HG03108 (cell line): ENCODE data around the gene HERPUD1.
A peak's percentile ranks its signal among the peaks of the same experiment; 100 is the strongest.
"Not testable (repeated sequence)": the region's sequence is repeated elsewhere in the genome, so short reads cannot be mapped to it uniquely, and the experiment has no call there.

ENCODE experiments used
- ATAC-seq: cut with Tn5 transposase; IDR thresholded peaks from one replicate; pipeline ENCODE4 v1.9.1; 2021; ENCODE audit warnings: moderate library complexity; ENCODE audit not compliant: unreplicated experiment

HERPUD1 gene

DNA sequence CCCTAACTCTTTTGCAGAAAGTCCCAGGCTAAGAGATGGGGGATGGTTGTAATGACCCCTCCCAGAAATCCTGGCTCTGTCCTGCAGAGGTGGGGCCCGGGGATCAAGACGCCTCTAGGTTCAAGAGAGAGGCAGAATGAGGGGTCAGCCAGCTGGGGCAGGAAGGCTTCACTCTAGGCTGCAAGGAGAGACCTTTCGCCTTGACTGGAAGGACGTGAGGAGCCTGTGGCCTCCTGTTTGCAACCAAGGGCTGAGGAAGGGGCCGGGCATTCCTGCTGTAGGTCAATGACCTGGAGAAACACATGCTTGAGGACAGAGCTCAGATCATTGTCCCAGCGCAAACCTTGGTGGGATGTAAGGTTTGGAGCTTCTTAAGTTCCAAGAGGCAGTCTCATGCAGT, 21.1 kb downstream of the HERPUD1 start:
- ATAC-seq, result no peak

DNA sequence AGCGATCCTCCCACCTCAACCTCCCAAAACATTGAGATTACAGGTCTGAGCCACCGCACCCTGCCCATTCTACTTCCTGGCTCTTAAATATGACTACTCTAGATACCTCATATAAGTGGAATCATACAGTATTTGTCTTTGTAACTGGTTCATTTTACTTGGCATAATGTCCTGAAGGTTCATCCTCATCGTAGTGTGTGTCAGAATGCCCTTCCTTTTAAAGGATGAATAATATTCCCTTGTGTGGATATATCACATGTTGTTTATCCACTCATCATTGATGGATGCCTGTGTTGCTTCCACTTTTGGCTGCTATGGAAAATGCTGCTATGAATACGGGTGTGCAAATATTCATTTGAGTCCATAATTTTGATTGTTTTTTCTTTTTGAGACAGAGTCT, 24.1 kb downstream of the HERPUD1 start:
- no peak for ATAC-seq

DNA sequence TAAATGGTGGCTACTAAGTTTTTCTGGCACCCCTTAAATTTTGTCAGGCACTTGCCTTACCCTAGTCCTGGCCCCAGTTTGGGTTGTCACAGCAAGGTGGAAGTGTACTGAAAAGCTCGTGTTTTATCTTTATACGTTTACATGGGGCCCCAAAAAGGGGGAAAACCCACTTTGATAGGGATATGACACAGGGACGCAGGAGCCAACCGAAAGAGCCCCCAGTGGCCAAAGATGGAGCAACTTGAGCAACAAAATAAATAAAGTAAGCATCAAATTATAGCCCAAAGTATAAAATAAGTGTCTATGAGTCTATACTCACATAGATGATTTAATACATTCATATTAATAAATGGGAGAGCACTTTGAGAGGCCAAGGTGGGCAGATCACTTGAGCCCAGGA, 24.8 kb downstream of the HERPUD1 start:
- no peak for ATAC-seq

DNA sequence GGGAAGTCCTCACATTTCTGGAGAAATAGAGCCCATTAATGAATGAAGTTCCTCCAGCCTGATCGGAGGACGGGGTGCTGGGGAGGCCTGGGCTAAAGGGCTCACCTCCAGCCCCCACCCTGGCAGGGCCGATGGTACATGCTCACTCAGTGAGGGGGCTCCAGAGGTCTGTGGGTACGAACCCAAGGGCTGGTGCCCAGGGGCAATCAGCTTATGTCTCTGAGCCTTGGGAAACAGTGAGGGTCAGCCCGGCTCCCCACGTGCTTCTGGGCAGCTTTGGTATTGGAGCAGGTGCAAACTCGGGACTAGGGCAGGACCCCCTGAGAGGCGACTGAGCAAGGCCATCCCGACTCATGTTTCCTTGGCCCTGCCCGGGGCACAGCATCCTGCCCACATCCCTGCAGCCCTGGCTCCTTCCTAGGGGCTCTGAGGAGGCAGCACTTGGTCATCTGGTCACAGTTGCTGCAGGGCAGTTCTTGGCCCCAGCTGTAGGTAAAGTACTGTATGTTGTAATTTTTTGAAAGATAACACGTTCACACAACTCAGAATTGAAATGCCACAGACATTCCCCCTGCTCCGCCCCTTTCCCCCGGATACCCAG, 28.8 kb downstream of the HERPUD1 start:
- ATAC-seq, result no peak

DNA sequence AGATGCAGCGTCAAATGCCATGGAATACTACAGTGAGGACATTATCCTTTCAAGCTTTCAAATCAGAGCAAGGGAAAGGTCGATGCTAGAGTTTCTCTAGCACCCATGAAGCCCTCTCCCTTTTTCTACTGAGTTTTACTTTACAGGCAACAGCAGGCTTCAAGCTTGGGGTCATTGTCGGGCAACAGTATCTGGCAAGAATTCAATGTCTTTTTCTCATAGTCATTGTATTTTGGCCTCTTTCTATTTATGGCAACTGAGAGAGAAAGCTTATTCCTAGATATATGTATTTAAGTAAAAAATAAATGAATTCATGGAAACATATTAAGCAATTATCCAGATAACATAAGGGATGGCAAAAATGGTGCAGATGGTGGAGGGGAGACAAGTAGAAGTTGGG, 29.4 kb downstream of the HERPUD1 start:
- no peak for ATAC-seq

DNA sequence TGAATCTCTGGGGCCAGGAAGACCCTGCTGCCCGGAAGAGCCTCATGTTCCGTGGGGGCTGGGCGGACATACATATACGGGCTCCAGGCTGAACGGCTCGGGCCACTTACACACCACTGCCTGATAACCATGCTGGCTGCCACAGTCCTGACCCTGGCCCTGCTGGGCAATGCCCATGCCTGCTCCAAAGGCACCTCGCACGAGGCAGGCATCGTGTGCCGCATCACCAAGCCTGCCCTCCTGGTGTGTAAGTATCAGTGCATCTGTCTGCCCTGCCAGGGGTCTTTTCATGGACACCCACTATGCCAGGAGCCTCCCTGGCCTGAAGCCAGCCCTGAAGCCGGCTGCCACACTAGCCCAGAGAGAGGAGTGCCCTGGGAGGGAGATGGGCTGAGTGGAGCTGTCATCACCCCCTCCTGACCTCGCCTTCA, 29.9 kb downstream of the HERPUD1 start, which contains the start of gene CETP:
Gene CETP, plus strand, starts transcription at position 100 of the 431 bp plus-strand sequence. Its CDS starts 30 bp downstream, at position 130.
- no peak for ATAC-seq

DNA sequence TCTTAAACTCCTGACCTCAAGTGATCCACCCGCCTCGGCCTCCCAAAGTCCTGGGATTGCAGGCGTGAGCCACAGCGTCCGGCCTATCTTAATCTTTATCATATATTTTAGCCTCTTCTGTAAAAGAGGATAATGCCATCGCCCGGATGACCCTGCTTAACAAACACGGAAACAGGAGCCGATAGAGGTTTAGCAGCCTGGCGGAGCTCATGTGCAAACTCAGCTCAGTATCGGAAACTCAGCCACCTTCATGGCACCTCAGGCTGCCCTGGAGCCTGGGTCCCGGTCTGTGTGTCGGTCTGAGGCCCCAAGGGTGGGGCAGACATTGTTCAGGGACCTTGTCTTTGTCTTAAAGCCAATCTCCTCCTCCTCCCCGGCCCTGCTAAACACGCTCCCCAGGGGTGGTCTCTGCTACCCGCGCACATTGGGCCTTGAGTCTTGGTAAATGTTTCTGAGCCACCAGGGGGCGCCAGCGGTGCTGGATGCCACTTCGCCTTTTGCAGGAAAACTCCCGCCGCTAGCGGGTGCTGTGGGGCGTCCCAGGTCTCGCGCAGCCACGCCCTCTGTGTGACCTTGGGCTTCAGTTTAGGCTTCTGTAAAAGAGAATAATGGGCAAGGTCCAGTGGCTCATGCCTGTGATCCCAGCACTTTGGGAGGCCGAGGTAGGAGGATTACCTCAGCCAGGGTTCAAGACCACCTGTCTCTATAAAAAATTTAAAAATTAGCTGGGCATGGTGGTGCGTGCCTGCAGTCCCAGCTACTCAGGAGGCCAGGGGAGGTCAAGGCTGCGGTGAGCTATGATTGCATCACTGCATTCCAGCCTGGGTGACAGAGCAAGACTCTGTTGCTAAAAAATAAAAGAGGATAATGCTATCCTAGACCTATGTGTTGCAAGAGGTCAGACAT, 32.6 kb downstream of the HERPUD1 start:
- peak; percentile 47 for ATAC-seq

DNA sequence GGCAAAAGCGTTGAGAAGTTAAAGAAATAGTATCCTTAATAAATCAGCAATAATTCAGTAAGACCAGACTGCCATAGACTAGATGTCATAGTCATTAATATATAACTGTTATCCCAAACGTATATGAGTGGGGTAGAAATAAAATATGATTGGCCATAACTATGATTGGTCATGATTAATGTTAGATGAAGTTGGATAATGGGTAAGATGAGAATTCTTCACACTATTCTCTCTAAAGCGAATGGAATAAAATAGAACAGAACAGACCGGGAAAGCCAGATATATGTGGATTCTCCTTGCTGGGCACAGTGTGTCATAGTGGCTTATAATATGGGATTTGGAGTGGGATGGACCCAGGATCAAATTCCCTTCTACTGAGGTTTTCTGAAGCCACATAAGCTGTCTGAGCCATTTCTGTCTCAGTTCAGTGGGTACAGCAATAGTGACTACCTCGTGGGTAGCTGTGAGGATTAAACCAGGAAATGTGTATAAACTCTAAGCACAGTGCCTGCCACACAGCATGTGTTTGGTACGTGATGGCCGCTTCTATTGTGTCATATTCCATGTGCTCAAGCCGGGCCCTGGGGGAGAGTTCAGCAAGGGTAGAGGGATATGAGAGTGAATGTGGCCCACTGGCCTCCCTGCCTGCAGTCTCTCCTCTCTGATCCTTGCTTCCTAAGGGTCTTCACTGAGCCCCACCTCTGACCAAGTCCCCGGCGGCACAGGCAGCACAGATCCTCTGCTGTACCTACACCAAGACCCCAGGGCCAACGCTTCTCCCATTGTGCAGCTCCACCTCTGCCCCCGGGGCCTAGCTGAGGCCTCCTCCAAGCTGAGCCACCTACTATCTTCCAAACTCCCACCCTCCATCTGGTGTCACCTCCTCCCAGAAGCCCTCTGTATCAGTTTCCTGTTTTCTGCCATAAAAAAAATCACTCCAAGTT, 33.5 kb downstream of the HERPUD1 start:
- ATAC-seq, result no peak

DNA sequence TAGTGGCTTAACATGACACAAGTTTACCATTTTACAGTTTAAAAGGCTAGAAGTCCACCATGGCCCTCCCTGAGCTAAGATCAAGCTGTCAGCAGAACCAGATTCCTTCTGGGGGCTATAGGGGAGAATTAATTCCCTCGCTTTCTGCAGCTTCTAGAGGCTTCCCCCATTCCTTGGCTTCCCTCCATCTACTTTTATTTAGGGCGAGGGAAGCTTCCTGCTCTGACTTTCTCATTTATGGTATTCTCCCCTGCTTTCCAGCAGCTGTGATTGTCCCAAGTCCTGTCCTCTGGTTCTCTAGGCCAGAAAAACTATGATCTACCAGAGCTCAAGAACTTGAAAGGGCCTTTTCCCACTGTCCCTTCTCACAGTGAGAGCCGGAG, 34.1 kb downstream of the HERPUD1 start:
- no peak for ATAC-seq

DNA sequence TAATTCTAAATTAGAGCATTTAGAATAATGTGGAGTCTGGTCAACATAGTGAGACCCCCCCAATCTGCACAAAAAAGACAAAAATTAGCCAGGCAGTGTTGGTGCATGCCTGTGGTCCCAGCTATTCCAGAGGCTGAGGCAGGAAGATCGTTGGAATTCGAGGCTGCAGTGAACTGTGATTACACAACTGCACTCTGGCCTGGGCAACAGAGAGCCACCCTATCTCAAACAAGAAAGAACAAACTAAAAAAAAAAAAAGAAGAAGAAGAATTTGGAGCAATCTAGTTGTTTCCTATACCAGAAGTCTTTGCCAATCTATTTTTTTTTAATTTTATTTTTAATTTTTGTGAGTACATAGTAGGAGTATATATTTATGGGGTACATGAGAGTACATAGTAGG, 35.8 kb downstream of the HERPUD1 start:
- no peak for ATAC-seq

DNA sequence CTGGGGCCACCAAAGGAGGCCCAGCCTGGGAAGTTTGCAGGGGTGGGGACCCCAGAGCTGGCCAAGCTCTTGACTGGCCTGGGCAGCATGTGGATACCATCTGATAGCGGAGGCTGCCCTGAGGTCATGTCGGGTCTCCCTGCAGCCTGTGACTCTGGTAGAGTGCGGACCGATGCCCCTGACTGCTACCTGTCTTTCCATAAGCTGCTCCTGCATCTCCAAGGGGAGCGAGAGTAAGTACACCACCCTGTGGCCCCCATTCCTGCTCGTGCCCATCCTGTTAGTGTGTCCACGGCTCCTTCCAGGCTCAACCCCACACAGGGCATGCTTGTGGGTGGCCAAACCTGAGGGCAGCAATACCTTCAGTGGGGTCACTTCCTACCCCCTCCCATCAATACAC, 37.8 kb downstream of the HERPUD1 start:
- no peak for ATAC-seq

DNA sequence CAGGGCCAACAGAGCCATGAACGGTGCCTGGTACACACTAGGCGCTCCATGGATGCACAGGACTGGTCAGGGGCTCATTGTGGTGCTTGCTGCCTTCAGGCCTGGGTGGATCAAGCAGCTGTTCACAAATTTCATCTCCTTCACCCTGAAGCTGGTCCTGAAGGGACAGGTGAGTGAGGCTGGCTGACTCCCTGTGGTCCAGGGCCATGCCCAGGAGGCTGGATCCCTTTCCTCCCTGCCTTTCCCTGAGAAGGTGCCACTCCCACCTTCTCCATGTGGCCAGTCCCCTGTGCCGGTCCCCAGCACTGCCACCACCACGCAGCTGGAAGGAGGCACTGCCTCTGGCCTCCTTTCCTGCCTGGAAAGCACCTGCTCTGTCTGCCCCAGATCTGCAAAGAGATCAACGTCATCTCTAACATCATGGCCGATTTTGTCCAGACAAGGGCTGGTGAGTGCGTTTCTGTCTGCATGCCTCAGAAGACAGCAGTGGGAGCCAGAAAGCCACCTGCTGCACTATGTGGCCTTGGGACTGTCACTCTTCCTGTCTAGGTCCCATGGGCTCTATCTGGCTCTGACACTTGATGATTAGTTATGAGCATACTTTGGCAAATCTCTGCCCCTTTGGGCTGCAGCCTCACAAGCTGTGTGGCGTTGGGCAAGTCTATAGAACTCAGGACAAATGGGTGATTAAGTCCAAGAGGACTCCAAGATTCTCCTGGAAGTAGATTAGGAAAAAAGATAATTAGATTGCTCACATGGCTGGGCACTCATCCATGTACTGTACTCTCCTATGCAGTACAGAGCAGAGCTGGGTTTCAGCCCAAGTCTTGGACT, 39.2 kb downstream of the HERPUD1 start:
- peak; percentile 83 for ATAC-seq

DNA sequence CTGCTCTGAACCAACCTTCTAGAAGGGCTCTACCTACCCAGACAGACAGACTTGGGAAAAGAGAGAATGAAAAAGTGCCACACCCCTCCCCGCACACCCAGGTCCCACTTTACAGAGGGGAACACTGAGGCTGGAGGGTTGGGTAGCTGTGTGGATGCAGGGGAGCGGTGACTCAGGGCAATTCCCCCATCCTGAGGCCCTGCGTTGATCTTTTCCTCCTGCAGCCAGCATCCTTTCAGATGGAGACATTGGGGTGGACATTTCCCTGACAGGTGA, 39.8 kb downstream of the HERPUD1 start:
- ATAC-seq, result no peak

DNA sequence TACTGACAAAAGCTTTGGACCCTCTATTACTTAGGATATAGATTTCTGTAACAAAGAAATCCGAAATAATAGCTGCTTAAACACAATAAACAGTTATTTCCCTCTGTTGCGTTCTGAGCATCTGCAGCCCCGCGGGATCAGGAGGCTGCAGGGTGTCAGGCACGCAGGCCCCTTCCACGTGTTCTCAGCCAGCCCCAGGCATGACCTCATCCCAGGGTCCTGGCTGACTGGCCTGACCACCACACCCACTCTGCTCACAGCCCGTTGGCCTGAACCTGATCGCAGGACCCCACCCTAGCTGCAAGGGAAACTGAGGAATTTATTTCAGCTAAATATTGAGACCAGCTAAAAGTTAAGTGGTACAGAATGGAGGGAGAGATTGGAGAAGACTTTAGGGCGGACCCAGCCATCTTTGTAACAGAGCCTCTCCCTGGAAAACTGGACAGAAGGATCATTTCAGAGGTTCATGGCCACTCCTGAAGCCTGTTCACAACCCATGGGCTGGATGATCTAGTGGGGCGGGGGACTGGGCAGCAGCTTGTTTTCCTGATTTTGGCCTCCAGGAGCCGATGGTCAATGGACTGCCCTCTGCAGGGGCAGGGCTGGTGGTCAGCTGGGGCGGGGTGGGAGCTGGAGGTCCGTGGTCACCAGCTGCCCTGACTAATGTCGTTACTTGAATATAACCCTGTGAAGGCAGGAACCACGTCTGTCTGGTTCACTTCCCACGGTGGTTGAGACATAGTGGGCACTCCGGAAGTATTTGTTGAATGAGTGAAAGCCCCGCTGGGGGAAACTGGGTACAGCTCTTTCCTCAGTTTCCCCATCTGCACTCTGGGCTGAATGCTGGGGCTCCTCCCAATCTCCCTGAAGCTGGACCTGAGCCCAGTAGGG, 40.7 kb downstream of the HERPUD1 start:
- no peak for ATAC-seq

DNA sequence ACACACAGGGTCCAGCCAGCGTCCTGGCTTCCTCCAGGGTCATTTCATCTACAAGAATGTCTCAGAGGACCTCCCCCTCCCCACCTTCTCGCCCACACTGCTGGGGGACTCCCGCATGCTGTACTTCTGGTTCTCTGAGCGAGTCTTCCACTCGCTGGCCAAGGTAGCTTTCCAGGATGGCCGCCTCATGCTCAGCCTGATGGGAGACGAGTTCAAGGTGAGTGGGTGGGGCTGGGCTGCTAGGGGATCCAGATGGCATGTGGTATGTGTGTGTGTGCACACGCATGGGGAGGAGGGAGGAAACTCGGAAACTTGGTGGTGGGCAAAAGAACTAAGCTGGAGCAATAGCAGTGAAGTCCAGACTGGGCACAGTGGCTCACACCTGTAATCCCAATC, 41.4 kb downstream of the HERPUD1 start:
- no peak for ATAC-seq

DNA sequence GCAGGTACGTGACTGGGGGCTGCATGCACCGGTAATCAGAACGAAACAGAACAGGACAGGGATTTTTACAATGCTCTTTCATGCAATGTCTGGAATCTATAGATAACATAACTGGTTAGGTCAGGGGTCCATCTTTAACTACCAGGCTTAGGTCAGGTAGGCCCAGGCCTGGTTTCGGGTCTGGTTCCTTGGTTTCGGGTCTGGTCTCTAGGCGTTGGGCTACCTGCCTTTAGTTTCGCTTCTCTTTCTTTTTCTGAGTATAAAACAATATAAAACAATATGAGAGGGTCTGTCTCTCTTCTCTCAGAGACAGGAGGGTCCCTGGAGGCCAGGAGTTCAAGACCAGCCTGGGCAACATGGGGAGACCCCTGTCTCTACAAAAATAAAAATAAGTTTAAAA, 42.0 kb downstream of the HERPUD1 start:
- ATAC-seq, result not testable (repeated sequence)

DNA sequence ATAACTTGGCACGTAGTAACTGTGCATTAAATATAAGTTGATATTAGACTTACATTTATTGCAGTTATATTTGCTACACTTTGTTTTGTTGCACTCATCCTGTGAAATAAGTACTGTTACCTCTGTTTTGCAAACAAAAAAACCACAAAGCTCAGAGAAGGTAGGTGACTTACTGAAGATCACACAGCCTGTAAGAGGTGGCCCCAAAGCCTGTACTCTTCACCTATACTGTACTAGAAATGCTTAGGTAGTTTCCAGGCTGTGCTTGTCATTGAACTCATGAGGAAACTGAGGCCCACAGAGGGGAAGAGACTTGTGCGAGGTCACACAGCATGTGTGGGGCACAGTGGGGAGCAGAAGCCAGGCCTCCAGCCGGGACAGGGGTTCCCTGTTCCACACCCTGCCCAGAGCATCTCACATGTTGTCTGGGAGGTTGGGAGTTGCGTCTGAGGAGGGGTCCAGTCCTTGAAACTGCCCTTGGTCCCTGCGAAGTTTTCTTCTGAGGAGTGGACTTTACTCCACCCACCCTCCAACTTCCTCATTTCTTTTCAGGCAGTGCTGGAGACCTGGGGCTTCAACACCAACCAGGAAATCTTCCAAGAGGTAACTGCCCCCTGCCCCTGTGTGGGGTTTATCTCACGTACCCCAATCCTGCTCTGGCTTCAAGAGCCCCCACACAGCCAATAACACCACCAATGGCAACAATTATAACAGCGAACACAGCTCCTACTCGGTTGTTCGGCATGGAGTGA, 42.8 kb downstream of the HERPUD1 start:
- no peak for ATAC-seq

DNA sequence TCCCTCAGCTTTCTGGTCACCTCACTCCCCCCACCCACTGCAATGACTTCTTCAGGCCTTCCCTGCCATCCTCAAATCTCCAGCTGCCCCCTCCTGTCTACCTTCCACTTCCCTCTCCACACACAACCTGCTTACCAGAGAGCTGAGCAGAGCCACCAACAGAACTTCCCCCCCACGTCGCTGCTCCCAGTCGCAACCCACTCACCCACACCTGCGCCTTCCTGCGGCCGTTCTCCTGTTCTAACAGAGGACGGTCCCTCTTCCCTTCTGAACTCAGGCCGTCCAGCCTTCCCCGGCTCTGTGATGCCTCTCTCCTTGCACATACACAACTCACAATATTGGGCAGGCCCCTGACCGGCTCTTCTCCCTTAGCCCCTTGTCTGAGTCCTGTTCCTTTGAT, 43.8 kb downstream of the HERPUD1 start:
- ATAC-seq, result no peak

DNA sequence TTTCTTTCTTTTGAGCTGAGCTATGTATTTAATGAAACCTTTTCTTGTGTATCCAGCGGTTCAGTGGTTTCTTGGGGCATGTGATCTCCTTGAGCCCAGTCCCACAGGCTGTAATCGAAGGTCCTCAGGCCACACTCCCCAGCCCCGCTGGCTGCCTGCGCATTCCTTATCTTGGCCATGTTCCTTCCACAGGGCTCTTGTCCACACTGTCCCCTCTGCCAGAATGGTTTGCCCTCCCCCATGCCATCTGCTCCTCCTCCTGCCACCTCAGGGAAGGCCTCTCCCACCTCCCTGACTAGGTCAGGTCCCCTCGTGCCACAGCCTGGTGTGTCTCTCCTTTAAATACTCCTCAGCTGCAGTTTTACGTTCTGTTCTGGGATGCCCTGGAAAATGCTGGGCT, 45.3 kb downstream of the HERPUD1 start:
- ATAC-seq, result no peak
